Adipocyte (in vitro differentiated cells): Measurements from ENCODE around the gene PRCD.

Experiments
- DNase-seq: peaks from one replicate; pipeline ENCODE4 v3.0.0-alpha.2; 2015; ENCODE audit warnings: low read depth
- H3K27me3 ChIP-seq: replicated peaks from 2 replicates; pipeline ENCODE4 v1.7.0; 2013; ENCODE audit warnings: mild to moderate bottlenecking, low read length, moderate library complexity; ENCODE audit not compliant: control insufficient read depth, insufficient read depth
- H3K36me3 ChIP-seq: 2 replicates; pipeline ENCODE4 v1.7.0; 2013; ENCODE audit warnings: low read length, mild to moderate bottlenecking, moderate library complexity; ENCODE audit not compliant: control insufficient read depth, insufficient read depth, severe bottlenecking
- H3K4me1 ChIP-seq: 2 replicates; pipeline ENCODE4 v1.7.0; 2013; ENCODE audit warnings: mild to moderate bottlenecking, low read length, moderate library complexity; ENCODE audit not compliant: control insufficient read depth, insufficient read depth
- H3K4me3 ChIP-seq: 2 replicates; pipeline ENCODE4 v1.7.0; 2013; ENCODE audit warnings: mild to moderate bottlenecking, low read length, moderate library complexity
- H3K9ac ChIP-seq: 2 replicates; pipeline ENCODE4 v1.7.0; 2013; ENCODE audit warnings: mild to moderate bottlenecking, low read length, moderate library complexity
- H3K9me3 ChIP-seq: 2 replicates; pipeline ENCODE4 v1.7.0; 2013; ENCODE audit warnings: mild to moderate bottlenecking, low read length, moderate library complexity; ENCODE audit not compliant: control insufficient read depth

PRCD gene, protein sequence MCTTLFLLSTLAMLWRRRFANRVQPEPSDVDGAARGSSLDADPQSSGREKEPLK

DNA sequence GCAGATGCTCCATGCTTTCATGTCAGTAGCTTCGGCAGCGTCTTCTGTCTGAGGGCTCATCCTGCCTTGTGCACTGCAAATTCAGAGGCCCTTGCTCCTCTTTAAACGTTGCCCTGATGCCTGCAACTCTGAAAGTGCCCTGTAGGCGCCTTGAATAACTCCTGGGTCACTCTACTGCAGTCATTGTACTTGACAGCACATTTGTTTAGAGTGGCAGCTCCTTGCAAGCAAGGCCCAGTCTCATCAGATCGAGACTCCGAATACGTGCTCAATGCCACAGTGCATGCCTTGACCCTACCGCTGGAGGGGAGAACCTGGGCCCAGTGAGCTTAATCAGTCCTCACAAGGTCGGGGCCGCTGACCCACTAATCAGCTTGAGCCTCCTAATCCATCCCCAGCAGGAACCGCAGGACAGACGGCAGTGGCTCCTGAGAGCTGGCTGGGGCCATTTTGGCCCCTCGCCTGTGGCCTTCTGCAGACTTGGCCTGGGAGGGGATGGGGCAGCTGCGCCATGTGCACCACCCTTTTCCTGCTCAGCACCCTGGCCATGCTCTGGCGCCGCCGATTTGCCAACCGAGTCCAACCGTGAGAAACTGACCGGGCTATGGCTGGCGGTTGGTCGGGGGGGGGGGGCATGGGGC is at the start of gene PRCD:
Gene PRCD (plus strand): TSS at position 414 of the 641 bp plus-strand sequence. CDS start 98 bp downstream, at position 512.
- Histone ChIP-seq H3K27me3 (no peaks in the 10 kb centered on the region), H3K36me3 (no peaks in the 10 kb centered on the region), H3K9me3 (no peaks in the 10 kb centered on the region), H3K9ac (peak within 1 kb of the TSS; percentile 79), H3K4me3 (peak within 1 kb of the TSS; percentile 75), H3K4me1 (peaks cover 44% of the 10 kb centered on the region)
- no peak for DNase-seq

DNA sequence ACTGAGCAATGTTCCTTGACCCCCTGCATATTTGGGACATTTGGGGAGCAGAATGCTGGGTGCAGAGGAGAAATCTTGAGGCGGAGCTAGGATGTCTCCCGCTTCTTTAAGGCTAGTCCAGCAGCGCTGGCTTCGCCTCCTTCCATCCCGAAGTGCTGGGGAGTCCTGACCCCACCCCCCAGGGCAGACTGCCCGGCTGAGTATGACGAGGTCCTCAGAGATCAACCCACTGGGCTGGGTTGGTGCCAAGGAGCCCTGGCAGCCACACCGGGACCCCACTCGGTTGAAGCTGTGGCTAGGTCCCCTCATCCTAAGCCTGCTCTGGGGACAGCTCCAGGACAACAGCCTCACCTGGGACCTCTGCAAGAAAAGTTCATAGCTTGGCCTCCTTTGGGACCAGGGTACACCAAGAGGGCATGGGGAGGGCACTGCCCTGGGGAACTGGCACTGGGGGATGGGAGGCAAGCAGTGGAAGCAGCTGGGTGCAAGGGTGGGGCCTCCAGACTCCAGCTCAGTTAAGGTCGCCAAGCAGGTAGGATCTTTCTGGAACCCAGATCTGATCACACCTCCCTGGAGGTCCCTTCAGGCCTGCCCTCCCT is 49.6 kb upstream of the PRCD start:
- Histone ChIP-seq H3K9me3 (no peaks in the 10 kb centered on the region), H3K36me3 (no peaks in the 10 kb centered on the region), H3K27me3 (no peaks in the 10 kb centered on the region), H3K9ac (no peak overlapping the region), H3K4me1 (peaks cover 9% of the 10 kb centered on the region), H3K4me3 (no peak overlapping the region)
- DNase-seq: no peak

DNA sequence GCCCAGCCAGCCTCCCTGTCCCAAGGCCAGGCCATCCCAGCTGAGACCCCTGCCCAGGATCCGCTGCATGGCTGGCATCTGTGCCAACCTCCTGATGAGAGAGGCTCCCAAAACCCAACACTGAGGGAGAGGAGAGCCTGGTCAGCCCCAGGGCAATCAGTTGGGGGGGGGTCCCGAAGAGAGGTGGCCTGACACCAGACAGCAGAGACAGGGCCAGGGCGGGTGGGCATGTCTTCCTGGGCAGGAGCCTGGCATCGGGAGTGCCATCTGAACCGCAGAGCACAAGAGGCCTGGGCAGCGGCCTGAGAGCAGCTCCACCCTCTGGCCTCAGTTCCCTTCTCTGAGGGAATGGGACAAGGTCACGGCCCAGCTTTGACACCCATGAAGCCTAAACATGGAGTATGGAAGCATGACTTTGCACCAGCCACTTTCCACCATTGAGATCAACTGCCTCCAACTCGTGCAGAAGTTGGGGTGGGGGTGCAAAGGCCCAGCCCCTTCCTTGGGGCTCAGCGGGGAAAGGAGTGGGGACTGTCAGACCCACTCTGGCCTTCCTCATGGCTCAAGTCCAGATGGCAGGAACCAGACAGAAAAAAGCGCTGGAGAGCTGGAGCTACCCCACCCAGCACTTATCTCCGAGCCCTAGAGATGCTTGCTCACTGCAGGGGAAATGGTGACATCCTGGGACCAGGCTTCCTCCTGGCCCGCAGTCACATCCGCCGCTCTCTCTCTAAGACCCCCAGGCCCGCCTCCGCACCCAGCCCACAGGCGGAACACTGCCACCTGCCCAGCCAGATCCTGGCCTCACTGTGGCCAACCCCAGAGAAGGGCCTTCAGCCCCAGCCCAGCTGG is 48.3 kb upstream of the PRCD start:
- no peaks in the 10 kb centered on the region for H3K36me3 ChIP-seq
- no peak overlapping the region for H3K9ac ChIP-seq
- no peak for DNase-seq
- no peaks in the 10 kb centered on the region for H3K27me3 ChIP-seq
- peaks cover 9% of the 10 kb centered on the region for H3K4me1 ChIP-seq
- H3K4me3 ChIP-seq: no peak overlapping the region
- H3K9me3 ChIP-seq: no peaks in the 10 kb centered on the region

DNA sequence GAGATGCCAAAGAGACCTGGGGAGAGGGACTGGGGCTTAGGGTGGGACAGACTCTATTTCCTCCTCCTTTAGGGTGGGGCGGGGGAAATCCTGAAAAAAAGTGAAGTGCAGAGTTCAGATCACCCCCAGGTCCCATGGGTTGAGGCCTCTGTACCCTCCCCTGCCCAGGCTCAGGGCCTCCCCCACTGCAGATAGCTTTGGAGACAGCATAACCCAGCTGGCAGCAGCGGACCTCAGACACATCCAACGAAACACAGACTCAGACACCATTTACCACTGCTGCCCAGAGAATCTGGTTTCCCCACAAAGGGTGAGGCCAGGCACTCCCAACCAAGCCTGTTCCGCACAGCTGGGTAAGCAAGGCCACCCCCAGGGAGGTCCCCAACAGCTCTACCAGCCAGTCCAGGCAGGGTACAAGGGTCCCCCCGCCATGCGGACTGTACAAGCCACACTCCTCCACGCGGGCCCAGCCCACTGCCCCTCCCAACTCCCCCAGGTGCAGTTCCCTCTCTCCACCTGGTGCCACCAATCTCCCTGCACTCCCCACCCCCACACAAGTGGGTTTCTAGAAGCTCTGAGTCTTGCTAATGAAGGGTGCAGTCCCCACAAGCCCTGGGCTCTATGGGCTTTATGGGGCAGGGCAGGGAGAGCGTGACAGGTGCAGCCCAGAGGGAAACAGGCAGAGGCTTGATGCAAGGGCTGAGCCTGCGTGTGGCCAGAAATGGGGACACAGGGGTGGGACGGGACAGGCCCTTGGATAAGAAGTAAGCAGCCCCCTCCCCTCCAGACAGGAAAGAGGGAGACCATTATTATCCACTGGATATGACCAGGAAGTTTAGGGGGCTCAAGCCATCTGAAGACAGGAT is 47.5 kb upstream of the PRCD start:
- no peaks in the 10 kb centered on the region for H3K36me3 ChIP-seq
- H3K9me3 ChIP-seq: no peaks in the 10 kb centered on the region
- DNase-seq: no peak
- H3K9ac ChIP-seq: peak overlapping the region; percentile 37
- peak overlapping the region; percentile 4 for H3K4me3 ChIP-seq
- no peaks in the 10 kb centered on the region for H3K27me3 ChIP-seq
- H3K4me1 ChIP-seq: peaks cover 9% of the 10 kb centered on the region

DNA sequence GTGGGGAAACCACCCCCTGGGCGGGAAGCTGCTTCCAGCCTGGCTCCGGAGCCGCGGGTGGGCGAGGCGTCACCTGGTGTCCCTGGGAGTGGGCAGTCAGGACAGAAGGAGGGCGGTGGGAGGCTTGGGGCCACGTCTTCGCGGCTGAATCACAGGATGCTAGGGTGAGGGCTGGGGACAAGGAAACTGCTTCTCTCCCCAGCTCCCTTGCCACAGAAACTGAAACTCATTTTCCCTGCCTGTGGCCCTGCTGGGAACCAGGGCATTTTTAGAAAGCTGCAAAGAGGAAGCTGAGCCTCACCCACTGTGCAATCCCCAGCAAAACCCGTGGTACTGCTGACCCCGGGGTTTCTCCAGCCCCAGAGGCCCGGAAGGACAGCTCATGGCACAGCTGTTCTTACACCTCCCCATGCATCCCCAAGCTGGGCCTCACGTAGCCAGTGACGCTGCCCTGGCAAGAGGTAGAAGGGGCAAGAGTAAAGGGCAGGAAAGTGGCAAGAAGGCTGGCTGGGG is 46.8 kb upstream of the PRCD start:
- Histone ChIP-seq H3K9ac (peak overlapping the region; percentile 37), H3K4me1 (peaks cover 13% of the 10 kb centered on the region), H3K4me3 (peak overlapping the region; percentile 4), H3K27me3 (no peaks in the 10 kb centered on the region), H3K9me3 (no peaks in the 10 kb centered on the region), H3K36me3 (no peaks in the 10 kb centered on the region)
- peak; percentile 80 for DNase-seq

DNA sequence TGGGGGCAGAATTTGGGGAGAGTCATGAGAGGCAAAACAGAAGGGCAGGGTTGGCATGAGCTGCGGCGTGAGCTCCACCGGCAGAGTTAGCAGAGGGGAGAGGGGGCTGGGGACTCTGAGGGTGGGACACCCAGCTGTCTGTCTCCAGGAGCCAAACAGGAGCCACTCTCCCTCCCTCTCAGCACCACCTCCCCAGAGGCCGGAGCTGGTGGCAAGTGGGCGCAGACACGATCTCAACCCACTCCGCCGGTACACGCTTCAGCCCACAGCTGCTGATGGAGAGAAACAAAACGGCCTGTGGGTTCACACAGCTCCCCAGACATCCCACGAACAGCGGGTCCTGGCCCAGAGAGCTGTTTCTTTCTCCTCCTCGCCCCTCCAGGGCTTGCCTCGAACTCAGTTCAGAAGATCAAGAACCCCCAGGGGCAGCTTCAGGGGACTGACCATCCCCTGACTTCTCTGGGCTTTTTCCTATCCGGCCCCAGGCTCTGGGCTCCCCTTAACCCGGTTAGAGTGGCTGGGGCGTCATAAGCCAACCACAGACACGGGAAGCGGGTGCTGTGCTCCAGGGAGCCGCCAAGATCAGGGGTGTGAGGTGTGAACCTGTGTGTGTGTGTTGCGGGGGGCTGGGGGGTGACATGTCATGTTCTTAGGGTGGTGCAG is 46.2 kb upstream of the PRCD start:
- DNase-seq: no peak
- Histone ChIP-seq H3K36me3 (no peaks in the 10 kb centered on the region), H3K4me1 (peaks cover 13% of the 10 kb centered on the region), H3K27me3 (no peaks in the 10 kb centered on the region), H3K4me3 (no peak overlapping the region), H3K9me3 (no peaks in the 10 kb centered on the region), H3K9ac (peak overlapping the region; percentile 37)

DNA sequence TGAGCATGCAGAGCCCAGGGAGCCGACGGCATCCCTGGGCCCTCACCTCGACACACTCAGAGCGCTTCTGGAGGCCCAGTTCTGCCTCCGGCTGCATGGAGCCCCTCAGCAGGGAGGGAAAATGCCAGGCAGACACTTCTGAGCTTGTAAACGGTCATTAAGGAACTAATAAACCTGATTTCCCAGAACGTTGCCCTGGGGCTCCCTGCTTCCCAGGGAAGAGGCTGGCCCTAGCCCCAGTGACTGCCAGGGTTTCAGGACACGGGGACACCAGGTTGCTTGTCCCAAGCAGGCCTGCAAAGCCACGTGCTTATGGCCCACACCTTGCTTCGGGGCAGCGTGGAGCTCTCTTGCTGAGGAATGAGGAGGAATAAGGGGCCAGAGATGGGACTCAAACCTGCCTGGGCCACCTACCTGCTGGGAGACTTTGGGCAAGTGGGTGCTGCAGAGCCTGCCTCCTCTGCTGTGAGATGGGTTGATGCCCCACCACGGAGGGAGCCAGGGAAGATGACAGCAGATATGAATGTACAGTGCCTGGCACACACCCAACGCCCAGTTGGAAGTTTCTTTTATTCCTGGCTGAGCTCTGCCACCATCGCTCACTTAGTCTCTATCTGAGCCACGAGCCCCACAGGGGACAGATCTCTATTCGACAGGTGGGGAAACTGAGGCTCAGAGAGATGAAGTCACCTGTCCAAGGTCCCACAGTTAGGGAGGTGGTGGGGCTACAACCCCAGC is 44.0 kb upstream of the PRCD start:
- H3K36me3 ChIP-seq: no peaks in the 10 kb centered on the region
- no peaks in the 10 kb centered on the region for H3K27me3 ChIP-seq
- DNase-seq: no peak
- H3K9ac ChIP-seq: no peak overlapping the region
- no peak overlapping the region for H3K4me3 ChIP-seq
- H3K9me3 ChIP-seq: no peaks in the 10 kb centered on the region
- H3K4me1 ChIP-seq: peaks cover 13% of the 10 kb centered on the region

DNA sequence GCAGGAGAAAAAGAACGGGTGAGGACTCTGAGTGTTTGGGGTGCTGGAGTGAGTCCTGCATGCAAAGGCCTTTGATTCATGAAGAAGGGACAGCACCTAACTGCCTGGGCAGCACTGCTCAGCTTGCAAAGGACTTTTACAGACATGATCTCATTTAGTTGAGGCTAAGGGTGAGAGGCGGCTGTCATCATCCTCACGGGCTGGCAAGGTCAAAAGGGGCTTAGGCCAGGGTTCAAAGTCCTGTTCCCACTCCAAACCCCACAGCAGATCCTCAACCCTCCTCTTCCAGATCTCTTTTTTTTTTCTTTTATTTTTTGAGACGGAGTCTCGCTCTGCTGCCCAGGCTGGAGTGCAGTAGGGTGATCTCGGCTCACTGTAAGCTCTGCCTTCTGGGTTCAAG is 43.4 kb upstream of the PRCD start:
- Histone ChIP-seq H3K9ac (no peak overlapping the region), H3K4me3 (no peak overlapping the region), H3K4me1 (peaks cover 13% of the 10 kb centered on the region), H3K27me3 (no peaks in the 10 kb centered on the region), H3K36me3 (no peaks in the 10 kb centered on the region), H3K9me3 (no peaks in the 10 kb centered on the region)
- no peak for DNase-seq

DNA sequence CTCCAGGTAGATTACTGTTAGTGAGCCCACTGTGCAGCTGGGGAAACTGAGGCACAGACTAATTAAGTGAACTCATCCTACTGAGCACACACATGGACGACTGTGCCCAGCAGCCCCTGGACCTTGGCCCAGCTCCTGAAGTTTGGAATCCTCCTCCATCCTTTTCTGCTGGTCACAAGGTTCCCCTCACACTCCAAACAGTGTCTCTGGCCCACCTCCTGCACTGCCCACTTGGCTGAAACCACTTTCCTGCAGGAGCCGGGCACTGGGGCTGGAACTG is 42.2 kb upstream of the PRCD start:
- peaks cover 2% of the 10 kb centered on the region for H3K27me3 ChIP-seq

More for the DNA sequence above, 42.2 kb upstream of the PRCD start:
- no peaks in the 10 kb centered on the region for H3K9me3 ChIP-seq
- H3K4me1 ChIP-seq: peaks cover 13% of the 10 kb centered on the region
- H3K36me3 ChIP-seq: no peaks in the 10 kb centered on the region
- DNase-seq: no peak
- peak overlapping the region; percentile 7 for H3K9ac ChIP-seq
- H3K4me3 ChIP-seq: no peak overlapping the region
